ENCODE data around the gene MTUS2.

- TF ChIP-seq MAX (IDR thresholded peaks at IDR 0.05) (no peak), HDAC6 (IDR thresholded peaks at IDR 0.05; ENCODE audit: low read depth, low read length) (no peak)
Observed at GRCh38 chr13:29175250-29175873, 355.2 kb downstream of the MTUS2 start.
